Ramos (cell line): Measurements from ENCODE around the gene CNDP2.

ENCODE experiments used
- in situ Hi-C: fragments of 300-500 bp; cut with MboI; formaldehyde crosslinking; loops from one replicate; pipeline ENCODE4 v1.14.3; 2022; ENCODE audit warnings: low sequenced_read_pairs; ENCODE audit not compliant: unreplicated experiment

CNDP2 gene

GRCh38 chr18:74531043-74531442 is 34.9 kb downstream of the CNDP2 start:
- in situ Hi-C loops = no loop called here

DNA sequence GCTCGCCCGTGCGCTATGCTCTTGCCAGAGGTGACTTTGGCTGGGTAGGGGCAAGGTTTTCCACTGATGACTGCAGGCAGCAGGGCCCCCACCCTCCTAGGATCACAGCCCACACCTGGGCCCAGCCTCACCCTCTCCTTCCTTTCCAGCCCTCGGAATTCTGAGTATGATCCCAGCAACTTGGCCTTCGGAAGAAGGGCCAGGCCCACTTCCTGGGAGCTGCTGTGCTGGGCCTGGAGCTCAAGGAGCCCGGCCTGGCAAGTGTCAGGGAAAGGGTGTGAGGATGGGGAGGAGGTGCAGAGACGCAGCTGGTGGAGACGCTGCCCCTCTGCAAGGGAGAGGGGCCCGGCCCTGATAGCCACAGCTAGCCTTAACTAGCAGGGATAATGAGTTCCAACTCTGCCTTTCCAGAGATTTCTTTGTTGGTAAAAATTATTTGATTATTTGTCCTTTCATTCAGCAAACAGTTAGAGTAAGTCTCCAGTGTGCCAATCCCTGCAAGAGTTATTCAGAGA is 36.4 kb downstream of the CNDP2 start:
- in situ Hi-C loops = no loop called here

- in situ Hi-C loops = no loop called here
Observed at GRCh38 chr18:74533666-74534065, 37.5 kb downstream of the CNDP2 start.

GRCh38 chr18:74534150-74534969 is 38.2 kb downstream of the CNDP2 start, which contains the start of gene CNDP1:
Gene CNDP1, plus strand, starts transcription at chr18:74534500. Its CDS starts 168 bp downstream, at chr18:74534668.
- in situ Hi-C loops = no loop called here

GRCh38 chr18:74534981-74535649 is 39.0 kb downstream of the CNDP2 start:
- in situ Hi-C loops = no loop called here

GRCh38 chr18:74539289-74539688 is 43.1 kb downstream of the CNDP2 start:
- in situ Hi-C loops = no loop called here

DNA sequence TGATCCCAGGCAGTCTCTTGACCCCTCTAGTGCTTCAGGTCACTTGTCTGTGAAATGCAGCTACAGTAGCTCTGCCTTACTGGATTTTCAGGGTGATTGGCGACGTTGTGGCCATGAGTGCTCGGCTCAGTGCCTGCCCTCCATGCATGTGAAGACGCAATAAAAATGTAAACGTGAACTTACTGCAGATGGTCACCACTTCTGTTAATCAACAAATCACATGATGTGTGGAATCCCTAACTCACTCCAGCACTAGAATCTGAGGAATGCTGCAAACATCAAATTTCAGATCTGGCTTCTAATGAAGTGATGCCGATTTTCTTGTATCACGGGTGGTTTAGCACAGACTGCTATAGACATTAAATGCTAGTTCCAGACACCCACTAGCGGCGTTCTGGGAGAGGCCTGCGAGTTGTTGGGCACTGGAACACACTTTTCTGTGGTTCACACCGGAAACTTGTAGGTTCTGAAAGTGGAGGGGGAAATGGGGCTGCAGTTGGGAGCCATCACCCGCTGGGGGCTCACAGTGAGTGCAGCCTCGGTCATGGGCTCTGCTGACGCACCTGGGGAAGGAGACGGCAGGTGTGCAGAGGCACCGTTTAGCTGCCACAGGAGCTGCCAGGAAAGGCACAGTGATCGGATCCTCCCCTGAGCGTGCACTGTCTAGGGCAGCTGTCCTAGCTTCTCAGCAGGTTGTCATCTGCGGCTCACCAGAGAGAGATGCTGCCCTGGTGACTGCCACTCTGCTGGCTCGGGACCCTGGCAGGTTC is 44.7 kb downstream of the CNDP2 start:
- in situ Hi-C loops = no loop called here

GRCh38 chr18:74541703-74542555 is 45.8 kb downstream of the CNDP2 start:
- in situ Hi-C loops = no loop called here

GRCh38 chr18:74544898-74545297 is 48.7 kb downstream of the CNDP2 start:
- in situ Hi-C loops = no loop called here

DNA sequence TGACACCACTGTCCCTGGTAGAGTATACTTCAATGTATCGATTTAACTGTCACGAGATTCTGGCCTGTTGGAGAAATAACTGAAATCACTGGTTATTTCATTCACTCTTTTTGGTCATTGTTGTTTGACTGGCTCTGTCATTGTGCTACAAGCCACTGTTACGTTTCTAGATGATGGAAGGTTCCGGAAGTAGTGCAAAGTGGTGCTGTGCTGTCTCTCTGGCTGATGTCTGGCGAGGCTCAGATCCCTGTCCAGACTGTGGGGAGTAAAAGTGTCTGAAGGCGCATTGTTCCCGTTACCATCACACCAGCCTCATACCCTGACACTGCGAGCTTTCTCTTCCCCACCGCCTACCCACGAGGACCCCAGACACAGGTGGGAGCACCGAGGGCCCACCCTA is 49.8 kb downstream of the CNDP2 start:
- in situ Hi-C loops = no loop called here

DNA sequence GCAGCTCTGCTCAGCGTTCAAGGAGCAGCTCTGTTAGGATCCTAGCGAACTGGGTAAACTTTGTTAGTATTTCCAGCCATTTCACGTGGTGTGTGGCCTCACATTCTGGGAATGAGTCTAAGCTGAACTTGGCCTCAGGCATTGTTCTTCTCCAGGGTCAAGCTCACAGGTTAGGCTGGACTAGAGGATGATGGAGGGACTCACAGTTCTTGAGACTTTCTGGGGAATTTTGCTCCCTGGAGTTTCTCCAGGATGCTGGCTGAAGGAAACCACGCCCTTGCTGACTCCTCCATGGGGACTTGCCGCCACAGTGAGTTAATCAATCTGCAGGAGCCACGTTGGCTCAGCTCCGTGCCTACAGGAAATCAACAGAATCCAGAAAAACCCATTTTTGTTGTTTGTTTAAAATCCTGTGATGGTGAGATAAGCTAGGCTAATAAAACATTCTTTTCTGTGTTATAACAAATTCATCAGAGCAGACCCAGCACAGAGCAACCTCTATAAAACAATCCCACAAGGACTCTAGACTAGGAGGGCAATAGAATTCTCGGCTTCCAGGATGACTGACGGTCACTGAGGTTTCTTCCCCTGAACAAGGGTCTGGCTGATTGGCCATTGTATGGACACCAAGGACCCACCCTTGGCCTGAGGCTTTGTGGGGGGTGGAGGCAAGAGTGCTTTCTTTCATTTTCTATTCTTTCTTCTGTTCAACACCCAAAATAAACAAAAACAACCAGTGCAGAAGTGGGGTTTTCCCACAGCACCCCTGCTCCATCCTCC is 50.8 kb downstream of the CNDP2 start:
- in situ Hi-C loops = no loop called here

- in situ Hi-C loops = no loop called here
Observed at GRCh38 chr18:74547860-74548259, 51.7 kb downstream of the CNDP2 start.

- in situ Hi-C loops = loop anchor here (10.0 kb wide), 1 partner anchor 355 kb away; no protein-coding TSS in a partner anchor
Observed at GRCh38 chr18:74549591-74550104, 53.5 kb downstream of the CNDP2 start.

GRCh38 chr18:74550886-74551285 is 54.7 kb downstream of the CNDP2 start:
- in situ Hi-C loops = loop anchor here (10.0 kb wide), 1 partner anchor 356 kb away; no protein-coding TSS in a partner anchor

GRCh38 chr18:74551452-74551851 is 55.3 kb downstream of the CNDP2 start:
- in situ Hi-C loops = loop anchor here (10.0 kb wide), 1 partner anchor 357 kb away; no protein-coding TSS in a partner anchor

GRCh38 chr18:74551936-74552555 is 55.9 kb downstream of the CNDP2 start:
- in situ Hi-C loops = loop anchor here (10.0 kb wide), 1 partner anchor 357 kb away; no protein-coding TSS in a partner anchor

GRCh38 chr18:74556126-74556525 is 60.0 kb downstream of the CNDP2 start:
- in situ Hi-C loops = loop anchor here (10.0 kb wide), 1 partner anchor 361 kb away; no protein-coding TSS in a partner anchor

GRCh38 chr18:74558096-74558495 is 61.9 kb downstream of the CNDP2 start:
- in situ Hi-C loops = loop anchor here (10.0 kb wide), 1 partner anchor 363 kb away; no protein-coding TSS in a partner anchor
